HCEC 1CT (cell line): ENCODE measurements around the gene TTLL5.

Experiments used
- DNase-seq: peaks from one replicate; pipeline ENCODE4 v3.0.0-alpha.2; 2017

The TTLL5 gene

DNA sequence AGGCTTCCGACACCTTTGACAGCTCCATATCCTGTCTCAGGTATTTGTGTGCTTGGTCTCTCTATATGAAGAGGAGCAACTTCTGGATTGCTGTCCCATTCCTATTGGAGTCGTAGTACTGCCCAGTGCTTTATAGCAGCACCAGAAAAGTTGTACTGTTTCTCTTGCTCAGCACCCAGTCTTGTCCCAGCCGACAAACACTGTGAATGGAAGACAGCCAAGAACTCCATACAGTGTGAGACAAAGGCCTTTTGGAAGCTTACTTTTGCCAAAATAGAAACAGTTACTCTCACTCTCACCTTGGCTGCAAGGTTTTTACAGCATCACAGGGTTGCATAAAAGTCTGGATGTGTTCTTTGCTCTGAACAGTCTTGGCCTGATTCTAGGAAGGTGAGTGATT lies 215.5 kb downstream of the TTLL5 start:
- DNase-seq = no peak

DNA sequence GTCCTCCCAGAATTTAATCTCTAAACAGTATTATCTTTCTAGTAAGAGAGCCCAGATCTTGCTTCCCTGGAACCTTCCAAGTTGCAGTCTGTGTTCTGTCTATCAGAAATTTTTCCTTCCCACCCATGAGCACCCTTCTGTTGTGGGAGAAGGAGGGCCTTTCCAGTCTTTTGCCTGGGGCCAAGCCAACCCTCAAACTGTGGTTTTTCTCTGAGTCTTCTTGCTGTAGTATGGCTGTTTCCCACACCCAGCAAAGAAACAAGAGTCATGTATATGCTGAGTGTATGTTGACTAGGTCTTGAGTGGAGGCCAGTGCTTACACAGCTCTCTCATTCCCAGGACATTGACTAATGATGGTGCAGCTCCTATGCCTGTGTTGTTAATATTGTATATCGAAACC lies 216.2 kb downstream of the TTLL5 start:
- peak; percentile 91 for DNase-seq

DNA sequence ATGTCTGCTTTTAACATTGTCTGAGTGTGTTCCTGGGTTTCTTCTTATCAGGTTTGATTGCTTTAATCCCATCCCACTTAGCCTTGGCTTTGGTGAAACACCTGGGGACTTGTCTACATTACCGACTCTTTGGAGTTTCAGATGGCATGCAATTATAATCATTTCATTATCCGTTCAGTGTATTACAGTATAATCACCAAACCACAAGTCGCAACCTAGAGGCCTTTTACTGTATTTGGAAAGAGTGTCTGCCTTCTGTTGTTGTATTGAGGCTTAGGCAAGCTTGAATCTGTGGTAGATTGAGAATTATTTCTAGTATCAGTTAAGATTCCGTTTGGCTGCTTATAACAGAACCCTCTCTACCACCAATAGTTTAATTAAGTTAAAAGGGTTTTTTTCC lies 216.8 kb downstream of the TTLL5 start:
- no peak for DNase-seq

DNA sequence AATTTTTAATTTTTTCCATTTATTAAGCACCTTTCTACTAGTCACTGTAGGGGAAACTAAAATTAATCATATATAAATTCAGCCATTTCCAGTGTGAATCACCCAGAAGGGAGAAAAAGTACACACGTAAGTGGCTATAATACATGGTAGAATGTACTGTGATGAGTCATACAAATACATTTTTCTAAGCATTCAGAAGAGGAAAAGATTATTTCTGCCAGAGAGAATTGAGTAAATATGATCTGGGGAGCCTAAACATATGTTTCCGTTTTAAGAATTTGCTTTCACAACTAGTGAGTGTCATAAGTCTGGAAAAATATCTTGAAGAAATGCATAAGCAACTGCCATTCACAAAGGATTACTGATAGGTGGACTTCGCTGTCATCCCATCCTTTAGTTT lies 218.0 kb downstream of the TTLL5 start:
- peak; percentile 97 for DNase-seq

- no peak for DNase-seq
Measured at GRCh38 chr14:75880512-75880911, 219.5 kb downstream of the TTLL5 start.

DNA sequence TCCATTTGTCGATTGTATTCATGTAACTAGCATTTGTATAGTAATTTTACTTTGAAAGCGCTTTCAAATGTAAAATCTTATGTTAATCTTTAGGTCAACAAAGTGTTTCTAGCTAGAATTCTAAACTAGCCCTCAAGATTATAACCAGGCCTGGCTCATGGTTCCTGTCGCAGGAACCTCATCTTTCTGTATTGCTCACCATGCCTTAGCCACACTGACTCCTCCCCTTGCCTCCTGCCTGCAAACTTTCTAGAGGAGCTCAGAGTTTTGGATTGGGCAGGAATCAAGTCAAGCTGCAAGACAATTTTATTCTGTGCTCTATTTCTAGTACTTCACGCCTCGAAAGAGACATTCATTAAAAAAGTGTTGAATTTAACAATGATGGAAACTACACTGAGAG lies 220.9 kb downstream of the TTLL5 start:
- no peak for DNase-seq

DNA sequence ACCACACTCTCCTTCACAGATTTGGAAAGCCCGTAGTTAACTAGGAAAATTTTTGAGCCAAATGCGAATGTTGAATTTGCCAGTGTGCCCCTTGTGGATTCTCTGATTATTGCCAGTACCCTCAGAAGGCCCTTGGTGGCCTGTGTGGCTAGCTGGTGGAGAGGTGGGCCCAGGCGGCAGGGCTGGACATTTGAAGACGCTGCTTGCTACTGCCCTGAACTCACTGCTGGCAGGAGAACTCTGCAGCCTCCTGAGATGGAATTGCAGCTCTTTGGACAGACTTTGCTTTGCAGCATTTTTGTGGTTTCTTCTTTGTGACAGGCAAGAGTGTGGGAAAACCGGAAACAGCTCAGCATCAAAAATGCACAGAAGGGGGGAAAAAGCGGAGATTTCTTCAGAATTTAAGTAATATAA lies 223.2 kb downstream of the TTLL5 start:
- peak; percentile 84 for DNase-seq

DNA sequence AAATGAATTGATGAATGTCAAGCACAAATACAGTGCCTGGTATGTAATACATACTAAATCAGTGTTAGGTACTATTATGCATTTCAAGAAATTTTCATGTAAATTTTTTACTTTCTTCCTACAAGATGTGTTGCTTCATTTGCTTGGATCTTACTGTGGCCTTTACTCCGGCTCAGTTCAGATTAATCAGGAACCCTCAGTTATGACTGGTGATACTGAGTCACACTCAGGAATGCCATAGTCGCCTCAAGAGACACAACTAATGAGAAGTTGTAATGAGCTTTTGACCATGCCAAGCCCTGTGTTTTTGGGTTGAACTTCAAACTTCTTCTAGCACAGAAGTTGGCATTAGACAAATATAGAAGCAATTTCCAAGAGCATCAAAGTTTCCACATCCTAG lies 224.8 kb downstream of the TTLL5 start:
- peak; percentile 82 for DNase-seq

DNA sequence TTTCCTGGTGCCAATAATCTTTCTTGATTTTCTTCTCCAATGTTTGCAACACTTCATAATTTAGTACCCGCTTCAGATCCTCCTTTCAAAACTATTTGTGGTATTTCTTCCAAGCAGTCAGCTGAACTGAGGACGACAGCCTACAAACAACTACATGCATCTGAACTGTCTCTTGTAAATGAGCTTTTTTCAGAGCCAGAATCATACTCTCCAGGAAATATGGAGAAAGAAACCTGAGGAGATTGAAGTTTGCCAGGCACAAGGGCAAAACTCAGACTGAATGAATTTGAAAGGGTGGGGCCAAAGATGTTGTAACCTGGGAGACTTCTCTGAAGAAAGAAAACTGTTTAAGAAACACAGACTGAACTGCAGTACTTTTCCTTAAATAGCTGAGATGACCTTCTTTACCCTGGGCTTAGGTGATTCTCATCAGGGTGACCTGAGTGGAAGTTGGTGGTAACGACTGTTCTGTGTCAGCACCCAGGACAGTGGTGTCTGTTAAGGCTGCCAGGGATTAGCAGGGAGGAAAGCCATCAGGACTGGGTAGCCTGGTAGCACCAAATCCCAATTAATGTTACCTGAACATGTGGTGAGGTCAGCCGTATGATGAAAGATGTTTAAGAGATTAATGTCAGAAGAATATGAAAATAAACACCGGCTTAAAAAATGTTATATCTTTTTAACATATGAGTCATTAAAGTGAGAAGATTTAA lies 225.7 kb downstream of the TTLL5 start:
- no peak for DNase-seq

GRCh38 chr14:75888945-75889344 lies 227.9 kb downstream of the TTLL5 start:
- DNase-seq = no peak

DNA sequence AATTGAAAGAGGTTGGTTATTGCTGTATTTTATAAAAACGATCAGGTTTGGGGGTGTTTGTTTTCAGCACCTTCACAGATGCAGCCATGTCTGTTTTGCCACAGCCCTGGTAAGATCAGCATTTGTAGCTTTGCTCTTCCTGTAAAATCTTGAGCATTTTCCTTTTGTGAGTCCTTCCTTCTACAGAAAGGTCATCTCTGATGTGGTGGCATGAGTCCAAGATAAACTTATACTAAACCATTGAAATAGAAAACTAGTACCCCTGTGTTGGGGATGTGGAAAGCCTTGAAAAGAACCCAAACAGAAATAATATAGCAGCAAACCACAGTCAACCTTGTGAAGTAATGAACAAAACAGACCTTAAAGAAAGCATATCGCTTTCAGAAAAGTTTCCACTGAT lies 235.3 kb downstream of the TTLL5 start:
- DNase-seq = no peak

GRCh38 chr14:75904311-75904710 lies 243.3 kb downstream of the TTLL5 start:
- no peak for DNase-seq

GRCh38 chr14:75905147-75905904 lies 244.3 kb downstream of the TTLL5 start:
- DNase-seq = no peak

GRCh38 chr14:75906228-75906627 lies 245.2 kb downstream of the TTLL5 start:
- DNase-seq = no peak

GRCh38 chr14:75906680-75907280 lies 245.7 kb downstream of the TTLL5 start:
- DNase-seq = peak; percentile 55

DNA sequence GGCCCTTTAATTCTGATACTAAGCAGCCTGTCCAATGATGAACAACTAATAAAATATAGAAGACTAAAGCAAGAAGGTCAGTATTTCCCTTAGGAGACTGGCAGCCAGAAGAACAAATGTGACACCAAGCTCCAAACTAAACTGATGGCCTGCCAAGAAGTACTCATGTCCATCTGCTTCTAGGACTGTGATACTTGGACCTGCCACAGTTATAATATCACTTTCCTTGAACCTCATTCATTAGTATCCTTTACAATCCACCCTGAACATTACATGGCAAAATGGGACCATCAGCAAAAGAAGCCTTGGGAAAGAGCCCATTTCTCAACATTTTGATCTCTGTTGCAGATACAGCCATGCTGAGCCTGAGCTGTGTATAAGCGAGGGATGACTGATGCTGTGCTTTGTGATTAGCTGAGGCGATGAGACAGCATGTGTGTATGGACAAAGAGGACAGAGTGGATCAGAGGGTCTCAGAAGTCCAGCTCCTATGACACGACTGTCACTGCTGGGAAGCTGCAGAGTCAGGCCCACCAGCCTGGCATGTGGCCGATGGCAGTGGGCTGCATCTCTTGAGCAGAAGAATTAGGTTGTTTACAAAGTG lies 246.8 kb downstream of the TTLL5 start:
- DNase-seq = no peak

GRCh38 chr14:75909630-75910029 lies 248.6 kb downstream of the TTLL5 start:
- DNase-seq = no peak

- DNase-seq = no peak
Measured at GRCh38 chr14:75910048-75910447, 249.0 kb downstream of the TTLL5 start.

DNA sequence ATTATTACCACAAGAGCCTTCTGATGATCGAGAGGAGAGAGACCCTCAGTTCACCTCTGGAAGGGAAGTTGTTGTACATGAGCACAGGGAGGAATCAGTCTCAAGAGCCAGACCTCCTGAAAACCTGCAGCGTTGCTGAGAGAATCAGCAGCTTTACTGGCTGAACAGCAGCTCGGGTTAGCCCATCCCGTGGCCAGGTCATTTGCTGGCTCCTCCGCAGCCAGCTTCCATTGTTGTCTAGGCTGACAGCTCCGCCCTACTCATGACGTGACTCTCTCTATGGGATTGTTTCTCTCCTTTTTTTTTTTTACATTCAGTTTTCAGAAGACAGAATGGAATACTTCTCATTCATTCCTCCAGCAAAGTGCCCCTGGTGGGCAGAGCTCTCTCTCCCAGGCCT lies 250.8 kb downstream of the TTLL5 start:
- no peak for DNase-seq

DNA sequence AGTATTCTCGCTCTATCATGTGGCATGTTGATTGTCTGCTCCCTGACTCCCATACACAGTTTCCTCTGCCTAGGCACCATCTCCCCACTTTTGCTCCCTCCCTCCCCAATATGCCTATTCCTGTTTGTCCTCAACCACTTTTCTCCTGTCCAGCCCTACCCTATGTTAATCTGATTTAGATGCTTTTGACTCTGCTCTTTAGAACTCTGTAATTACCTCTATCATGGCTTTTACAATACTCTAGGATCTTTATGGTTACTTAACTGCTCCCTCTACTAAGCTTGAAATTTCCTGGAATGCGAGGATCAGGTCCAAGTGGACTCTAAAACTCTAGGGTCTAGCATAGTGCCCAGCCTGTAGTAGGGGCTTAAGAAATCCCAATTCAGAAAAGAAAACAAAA lies 252.1 kb downstream of the TTLL5 start:
- DNase-seq = no peak

DNA sequence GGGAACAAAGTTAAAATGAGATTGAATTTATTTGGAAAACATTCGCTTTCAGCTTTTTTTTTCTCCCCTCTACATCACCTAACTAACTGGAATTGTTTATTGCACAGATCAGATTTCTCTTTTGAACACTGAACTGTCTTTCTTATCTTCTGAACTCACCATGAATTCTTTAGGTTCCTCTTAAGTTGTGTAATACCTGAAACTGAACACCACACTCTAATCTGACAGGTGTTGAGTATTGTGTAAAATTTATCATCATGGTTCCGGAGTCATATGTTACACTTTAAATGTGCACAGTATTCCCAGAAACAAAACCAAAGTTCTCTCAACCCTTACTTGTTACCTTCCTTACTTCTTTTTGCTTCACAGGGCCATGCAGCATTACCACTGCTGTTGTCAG lies 254.0 kb downstream of the TTLL5 start:
- DNase-seq = no peak

DNA sequence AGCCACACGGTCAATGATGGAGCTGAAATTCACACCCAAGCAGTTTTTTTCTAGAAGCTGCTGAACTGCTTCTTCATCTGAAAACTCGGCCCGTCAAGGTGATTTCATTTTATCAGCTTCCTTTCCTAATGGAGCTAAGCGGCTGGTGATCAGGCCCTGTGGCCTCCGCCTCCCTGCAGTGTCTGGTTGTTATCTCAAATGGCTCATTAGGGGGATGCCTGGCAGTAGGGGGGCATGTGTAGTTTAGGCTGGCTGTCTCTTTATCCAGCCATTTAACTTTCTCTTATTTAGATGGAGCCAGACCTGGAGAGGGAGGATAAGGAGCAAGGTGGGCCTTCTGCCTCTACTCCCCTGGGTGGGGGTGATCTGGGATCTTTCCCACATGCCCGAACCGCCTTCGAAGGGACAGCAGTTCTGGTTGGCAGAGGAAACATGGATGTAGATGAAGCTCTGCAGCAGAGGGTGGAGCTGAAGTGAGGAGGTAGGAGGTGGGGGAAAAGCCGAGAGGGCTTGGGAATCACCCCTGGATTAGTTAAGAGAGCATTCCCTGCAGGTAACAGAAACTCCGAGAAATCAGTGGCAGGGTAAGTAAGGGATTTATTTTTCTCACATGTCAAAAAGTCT lies 256.4 kb downstream of the TTLL5 start:
- DNase-seq = no peak

GRCh38 chr14:75917946-75918335 lies 256.9 kb downstream of the TTLL5 start:
- no peak for DNase-seq
